GM18870 (cell line): Measurements from ENCODE around the gene COQ9.

Experiments
- ATAC-seq: cut with Tn5 transposase; IDR thresholded peaks from one replicate; pipeline ENCODE4 v1.9.1; 2021; ENCODE audit warnings: moderate library complexity; ENCODE audit not compliant: unreplicated experiment

COQ9 gene

DNA sequence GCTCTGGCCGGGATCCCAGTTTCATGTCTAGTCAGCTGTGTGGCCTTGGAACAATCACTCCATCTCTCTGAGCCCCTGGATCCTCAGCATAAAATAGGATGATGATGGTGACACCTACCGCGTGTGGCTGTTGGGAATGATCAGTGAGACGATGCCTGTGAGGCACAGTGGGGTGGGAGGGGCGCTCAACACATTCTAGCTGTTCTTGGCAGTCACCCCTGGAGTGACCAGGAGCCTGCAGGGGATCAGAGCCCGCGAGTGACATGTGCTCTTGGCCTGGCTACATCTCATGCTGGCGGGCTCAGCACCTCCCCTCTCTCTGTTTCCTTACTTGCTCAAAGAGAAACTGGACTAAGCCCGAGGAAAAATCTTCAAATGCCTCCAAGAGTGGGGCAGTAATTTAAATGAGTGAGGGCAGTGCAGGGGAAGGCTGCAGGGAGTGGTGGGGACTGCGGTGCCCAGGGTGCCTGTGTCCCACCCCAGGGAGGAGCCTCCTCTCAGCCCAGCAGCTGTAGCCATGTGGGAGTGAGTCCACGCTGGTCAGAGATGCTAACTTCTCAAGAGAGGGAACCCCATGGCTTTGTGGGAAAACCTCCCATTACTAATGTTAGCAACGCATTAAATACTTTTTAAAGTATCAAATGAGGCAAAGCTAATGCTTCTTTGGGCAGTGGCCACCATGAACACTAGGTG, 62.1 kb downstream of the COQ9 start:
- no peak for ATAC-seq

DNA sequence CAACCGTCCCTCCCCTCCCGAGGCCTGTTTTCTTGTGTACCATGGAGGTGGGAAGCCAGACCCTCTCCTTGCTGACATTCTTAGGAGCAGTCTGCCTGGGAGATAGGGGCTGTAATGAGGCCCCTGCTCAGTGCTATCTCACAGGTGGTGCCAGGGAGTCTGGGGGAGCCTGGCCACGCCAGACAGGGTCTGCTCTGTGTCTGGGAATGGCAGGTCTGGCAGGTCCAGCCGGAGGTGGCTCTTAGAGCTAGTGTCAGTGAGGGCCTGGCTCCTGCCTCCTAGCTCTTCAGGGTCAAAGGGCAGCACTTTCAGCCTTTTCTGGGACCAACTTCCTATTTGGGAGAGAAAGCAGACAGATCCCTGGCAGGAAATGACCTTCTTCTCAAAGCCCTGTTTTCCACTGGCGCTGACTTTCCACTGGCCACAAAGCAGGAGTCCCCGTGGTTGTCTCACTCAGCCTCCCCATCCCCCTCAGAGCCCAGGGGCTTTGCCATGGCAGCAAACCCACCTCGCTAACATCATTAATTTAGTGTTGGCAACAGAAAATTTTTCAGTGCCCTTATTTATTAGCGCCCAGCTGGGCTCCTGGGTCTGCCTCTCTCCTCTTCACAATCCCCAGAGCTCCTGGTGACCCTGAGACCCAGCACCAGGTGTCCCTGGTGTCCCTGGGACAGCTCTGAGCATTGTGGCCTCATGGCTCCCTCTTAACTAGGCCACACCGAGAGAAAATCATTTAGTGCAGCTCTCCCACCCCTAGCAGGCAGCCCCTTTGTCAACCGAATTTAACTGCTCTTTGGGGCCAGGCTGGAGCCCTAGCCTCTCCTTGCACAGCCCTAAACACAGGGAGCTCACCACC, 63.0 kb downstream of the COQ9 start:
- no peak for ATAC-seq
